ENCODE results near the gene FBXO5.
"Not testable (repeated sequence)": the region's sequence is repeated elsewhere in the genome, so short reads cannot be mapped to it uniquely, and the experiment has no call there.

DNA sequence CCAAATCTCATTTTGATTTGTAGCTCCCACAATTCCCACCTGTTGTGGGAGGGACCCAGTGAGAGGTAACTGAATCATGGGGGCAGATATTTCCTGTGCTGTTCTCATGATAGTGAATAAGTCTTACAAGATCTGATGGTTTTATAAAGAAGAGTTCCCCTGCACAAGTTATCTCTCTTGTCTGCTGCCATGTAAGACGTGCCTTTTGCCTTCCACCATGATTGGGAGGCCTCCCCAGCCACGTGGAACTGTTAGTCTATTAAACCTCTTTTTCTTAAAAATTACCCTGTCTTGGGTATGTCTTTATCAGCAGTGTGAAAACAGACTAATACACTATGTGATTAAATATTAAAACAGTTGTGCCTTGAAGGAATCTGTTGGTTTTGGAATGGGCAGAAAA, 16.7 kb upstream of the FBXO5 start:
- TF ChIP-seq ESRRG (CRISPR knock-in tag; IDR thresholded peaks at IDR 0.05); ZFP3 (CRISPR knock-in tag; IDR thresholded peaks at IDR 0.05); ARNTL (CRISPR knock-in tag; IDR thresholded peaks at IDR 0.05; ENCODE audit: borderline replicate concordance, low read depth); ZFP30 (CRISPR knock-in tag; IDR thresholded peaks at IDR 0.05); RARB (CRISPR knock-in tag; IDR thresholded peaks at IDR 0.05); ZC3H10 (CRISPR knock-in tag; IDR thresholded peaks at IDR 0.05); CSDC2 (CRISPR knock-in tag; IDR thresholded peaks at IDR 0.05); OSR1 (CRISPR knock-in tag; IDR thresholded peaks at IDR 0.05): not testable (repeated sequence)
- TF ChIP-seq, protein P1, sequence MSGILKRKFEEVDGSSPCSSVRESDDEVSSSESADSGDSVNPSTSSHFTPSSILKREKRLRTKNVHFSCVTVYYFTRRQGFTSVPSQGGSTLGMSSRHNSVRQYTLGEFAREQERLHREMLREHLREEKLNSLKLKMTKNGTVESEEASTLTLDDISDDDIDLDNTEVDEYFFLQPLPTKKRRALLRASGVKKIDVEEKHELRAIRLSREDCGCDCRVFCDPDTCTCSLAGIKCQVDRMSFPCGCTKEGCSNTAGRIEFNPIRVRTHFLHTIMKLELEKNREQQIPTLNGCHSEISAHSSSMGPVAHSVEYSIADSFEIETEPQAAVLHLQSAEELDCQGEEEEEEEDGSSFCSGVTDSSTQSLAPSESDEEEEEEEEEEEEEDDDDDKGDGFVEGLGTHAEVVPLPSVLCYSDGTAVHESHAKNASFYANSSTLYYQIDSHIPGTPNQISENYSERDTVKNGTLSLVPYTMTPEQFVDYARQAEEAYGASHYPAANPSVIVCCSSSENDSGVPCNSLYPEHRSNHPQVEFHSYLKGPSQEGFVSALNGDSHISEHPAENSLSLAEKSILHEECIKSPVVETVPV (CRISPR knock-in tag; IDR thresholded peaks at IDR 0.05) = not testable (repeated sequence)
- TF ChIP-seq, protein P2, sequence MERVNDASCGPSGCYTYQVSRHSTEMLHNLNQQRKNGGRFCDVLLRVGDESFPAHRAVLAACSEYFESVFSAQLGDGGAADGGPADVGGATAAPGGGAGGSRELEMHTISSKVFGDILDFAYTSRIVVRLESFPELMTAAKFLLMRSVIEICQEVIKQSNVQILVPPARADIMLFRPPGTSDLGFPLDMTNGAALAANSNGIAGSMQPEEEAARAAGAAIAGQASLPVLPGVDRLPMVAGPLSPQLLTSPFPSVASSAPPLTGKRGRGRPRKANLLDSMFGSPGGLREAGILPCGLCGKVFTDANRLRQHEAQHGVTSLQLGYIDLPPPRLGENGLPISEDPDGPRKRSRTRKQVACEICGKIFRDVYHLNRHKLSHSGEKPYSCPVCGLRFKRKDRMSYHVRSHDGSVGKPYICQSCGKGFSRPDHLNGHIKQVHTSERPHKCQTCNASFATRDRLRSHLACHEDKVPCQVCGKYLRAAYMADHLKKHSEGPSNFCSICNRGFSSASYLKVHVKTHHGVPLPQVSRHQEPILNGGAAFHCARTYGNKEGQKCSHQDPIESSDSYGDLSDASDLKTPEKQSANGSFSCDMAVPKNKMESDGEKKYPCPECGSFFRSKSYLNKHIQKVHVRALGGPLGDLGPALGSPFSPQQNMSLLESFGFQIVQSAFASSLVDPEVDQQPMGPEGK (CRISPR knock-in tag; IDR thresholded peaks at IDR 0.05; ENCODE audit: borderline replicate concordance) = not testable (repeated sequence)
- TF ChIP-seq, protein P3, sequence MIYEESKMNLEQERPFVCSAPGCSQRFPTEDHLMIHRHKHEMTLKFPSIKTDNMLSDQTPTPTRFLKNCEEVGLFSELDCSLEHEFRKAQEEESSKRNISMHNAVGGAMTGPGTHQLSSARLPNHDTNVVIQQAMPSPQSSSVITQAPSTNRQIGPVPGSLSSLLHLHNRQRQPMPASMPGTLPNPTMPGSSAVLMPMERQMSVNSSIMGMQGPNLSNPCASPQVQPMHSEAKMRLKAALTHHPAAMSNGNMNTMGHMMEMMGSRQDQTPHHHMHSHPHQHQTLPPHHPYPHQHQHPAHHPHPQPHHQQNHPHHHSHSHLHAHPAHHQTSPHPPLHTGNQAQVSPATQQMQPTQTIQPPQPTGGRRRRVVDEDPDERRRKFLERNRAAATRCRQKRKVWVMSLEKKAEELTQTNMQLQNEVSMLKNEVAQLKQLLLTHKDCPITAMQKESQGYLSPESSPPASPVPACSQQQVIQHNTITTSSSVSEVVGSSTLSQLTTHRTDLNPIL (CRISPR knock-in tag; IDR thresholded peaks at IDR 0.05; ENCODE audit: low read depth) = not testable (repeated sequence)
